ENCODE data around the gene HSP90AB1.

Gene HSP90AB1

DNA sequence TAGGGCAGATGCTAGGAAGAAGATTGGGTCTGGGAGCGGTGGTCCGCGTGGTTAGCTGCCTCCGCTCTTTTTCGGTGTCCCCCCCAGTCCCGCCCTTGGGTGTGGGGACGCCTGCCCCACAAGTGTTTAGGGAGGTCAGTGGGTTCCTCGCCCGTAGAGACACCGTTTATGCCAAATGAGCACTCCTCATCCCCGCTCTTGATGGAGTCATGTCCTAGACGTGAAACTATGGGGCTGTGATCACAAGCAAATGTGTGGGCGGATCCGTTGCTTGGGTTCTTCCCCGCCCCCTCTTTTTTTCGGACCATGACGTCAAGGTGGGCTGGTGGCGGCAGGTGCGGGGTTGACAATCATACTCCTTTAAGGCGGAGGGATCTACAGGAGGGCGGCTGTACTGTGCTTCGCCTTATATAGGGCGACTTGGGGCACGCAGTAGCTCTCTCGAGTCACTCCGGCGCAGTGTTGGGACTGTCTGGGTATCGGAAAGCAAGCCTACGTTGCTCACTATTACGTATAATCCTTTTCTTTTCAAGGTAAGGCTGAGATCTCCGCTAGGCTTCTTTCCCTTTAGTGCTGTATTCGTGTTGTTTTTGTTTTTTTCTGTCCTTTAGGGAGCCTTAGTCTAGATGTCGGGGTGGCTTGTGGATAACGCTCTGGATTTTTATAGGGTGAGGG is at the start of gene HSP90AB1:
TSS of gene HSP90AB1 (plus strand) at position 439 of the 675 bp plus-strand sequence. CDS start 1,529 bp downstream, outside the sequence.
- intact Hi-C loops (cut with DNase I) = loop anchor here (1.0 kb wide), 1 partner anchor 11 kb away; the partner anchor contains the start of gene SLC35B2
- DNase-seq = peak; percentile 91 to 99 (median 93)

DNA sequence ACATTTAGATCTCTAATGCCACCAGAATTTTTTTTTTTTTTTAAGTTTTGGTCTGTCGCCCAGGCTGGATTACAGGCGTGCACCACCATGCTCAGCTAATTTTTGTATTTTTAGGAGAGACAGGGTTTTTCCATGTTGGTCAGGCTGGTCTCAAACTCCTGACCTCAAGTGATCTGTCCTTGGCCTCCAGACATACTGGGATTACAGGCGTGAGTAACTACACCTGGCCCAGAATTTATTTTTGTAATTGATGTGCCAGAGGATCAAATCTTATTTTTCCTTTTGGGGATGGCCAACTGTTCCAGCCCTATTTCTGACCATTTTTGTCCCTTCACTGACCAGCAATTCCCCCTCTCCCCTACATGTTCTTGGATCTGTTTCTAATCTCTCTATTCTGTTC is 48.2 kb upstream of the HSP90AB1 start:
- intact Hi-C loops (cut with DNase I) = no loop called here

GRCh38 chr6:44199883-44200282 is 47.0 kb upstream of the HSP90AB1 start:
- DNase-seq = no peak
- intact Hi-C loops (cut with DNase I) = no loop called here

More for the DNA sequence above, 48.2 kb upstream of the HSP90AB1 start:
- DNase-seq = no peak

- DNase-seq = peak in 2 of 10 donors; percentile 35 to 41
- intact Hi-C loops (cut with DNase I) = no loop called here
These were observed 45.7 kb upstream of the HSP90AB1 start for GRCh38 chr6:44201200-44201599.

DNA sequence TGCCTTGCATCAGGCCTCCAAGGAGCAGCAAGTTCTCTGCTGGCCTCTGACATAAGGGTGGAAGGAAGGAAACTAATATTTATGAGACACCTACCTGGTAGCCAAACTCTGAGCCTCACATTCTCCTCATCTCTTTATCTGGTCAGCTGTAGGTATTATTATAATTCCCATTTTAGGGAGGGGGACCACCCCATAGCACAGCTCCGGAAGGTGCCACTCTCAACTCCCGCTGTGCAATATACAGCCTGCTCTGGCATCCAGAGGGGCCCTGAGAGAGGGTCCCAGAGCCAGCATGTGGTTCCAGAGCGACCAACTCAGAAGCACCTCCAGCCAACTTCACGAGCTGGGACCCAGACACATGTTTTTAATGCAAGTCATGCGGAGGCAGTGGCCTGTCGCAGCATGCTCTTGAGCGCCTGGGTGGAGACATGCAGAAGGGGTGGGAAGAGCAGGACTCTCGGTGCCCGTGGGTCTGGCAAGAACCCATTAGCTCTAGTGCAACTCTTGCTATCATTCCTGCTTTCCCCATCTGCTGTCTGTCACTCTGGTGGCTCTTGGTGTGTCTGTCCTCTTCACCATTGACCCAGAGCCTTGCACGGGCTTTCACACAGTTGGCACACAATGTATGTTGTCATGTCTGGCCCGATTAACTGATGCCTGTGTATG is 45.1 kb upstream of the HSP90AB1 start:
- intact Hi-C loops (cut with DNase I) = no loop called here
- DNase-seq = peak in 2 of 10 donors; percentile 9 to 26

DNA sequence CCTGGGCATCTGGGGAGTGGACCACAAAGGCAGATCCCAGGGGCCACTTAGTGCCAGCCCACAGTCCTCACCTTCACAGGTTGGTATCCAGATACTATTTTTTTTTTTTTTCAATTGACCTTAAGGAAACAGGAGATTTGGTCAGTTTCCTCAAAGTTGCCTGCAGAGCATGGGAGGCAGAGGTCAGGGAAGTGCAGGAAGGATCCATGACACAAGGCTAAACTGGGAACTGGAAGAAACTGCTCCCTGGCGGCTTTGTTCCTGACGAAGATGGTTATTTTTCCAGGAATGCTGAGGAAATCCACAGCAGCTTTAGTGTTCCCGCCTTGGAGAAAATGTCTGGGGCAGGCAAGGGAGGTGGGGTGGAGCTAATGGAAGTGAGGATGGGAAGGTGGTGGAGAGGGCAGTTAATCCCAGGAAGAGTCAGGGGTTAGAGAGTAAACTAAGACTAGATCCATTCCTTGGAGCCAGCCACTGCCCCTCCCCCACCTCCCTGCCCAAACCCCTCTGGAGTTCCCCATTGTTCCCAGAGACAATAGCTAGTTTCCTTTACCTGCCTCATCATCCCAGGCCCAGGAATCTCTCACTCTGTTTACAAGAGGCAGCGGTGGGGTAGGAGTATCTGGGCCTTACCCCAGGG is 44.4 kb upstream of the HSP90AB1 start:
- intact Hi-C loops (cut with DNase I) = no loop called here

DNA sequence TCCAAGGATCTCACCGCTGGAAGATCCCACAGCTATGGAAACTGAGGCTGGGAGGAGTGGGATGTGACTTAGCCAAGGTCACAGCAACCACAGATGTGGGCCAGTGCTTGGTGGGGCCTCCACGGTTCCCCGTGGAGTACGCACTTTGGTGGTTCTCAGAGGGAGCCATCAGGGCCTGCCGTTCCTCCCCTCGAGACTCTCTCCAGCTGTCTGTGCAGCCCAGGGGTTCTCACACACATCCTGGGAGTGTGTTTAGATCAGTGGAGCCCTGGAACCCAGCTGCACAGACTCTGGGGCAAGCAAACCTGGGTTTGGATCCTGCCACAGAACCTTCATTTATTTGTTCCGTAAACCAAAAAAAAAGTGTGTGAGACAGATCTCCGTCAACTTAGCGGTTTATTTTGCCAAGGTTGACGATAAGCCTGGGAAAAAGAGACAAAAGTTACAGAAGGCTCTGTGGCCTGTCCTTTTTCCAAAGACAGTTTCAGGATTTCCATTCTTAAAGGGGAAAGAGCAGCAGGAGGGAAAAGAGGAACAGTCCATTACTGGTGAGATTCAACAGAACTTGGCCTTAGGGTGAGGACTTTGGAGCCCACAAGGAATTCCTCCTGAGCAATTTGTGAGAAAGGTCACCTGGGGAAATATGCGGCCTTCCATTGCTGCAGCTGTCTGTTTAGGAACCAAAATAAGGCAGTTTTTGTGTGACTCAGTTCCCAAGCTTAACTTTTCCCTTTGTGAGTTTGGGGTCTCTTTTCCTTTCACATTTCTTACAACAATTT is 43.7 kb upstream of the HSP90AB1 start:
- intact Hi-C loops (cut with DNase I) = no loop called here
- peak in 1 of 10 donors; percentile 49 for DNase-seq

More for the DNA sequence above, 44.4 kb upstream of the HSP90AB1 start:
- DNase-seq = peak in 2 of 10 donors; percentile 14 to 25

DNA sequence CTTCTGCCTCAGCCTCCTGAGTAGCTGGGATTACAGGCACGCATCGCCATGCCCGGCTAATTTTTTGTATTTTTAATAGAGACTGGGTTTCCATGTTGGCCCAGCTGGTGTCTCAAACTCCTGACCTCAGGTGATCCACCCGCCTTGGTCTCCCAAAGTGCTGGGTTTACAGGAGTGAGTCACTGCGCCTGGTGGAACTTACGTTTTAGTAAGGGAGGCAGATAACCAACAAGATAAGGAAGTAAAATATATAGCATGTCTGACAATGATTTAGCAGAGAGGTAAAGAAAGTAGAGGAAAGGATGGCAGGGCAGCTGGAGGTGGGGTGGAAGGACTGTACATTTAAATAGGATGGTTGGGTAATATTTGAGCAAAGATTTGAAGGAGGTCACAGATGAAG is 42.9 kb upstream of the HSP90AB1 start:
- intact Hi-C loops (cut with DNase I) = no loop called here
- DNase-seq = peak in 1 of 10 donors; percentile 36

GRCh38 chr6:44207966-44208365 is 38.9 kb upstream of the HSP90AB1 start:
- DNase-seq = peak in 2 of 10 donors; percentile 18 to 19
- intact Hi-C loops (cut with DNase I) = no loop called here

DNA sequence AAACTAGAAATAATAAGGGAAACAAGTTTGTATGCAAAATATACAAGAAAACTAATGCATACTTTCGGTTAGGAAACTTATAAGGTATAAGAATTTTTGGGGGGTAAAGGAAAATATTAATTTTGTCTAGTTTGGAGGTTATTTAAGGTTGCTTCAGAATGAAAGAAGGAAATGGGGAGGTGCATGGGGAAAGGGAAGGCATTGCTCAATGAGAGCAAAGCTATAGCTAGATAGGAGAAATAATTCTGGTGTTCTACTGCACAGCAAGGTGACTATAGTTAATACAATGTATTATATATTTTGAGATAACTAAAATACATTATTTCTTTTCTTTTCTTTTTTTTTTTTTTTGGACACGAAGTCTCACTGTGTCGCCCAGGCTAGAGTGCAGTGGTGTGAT is 35.6 kb upstream of the HSP90AB1 start:
- DNase-seq = no peak
- intact Hi-C loops (cut with DNase I) = no loop called here

- peak in 1 of 10 donors; percentile 16 for DNase-seq
- intact Hi-C loops (cut with DNase I) = no loop called here
These were observed 32.6 kb upstream of the HSP90AB1 start for GRCh38 chr6:44214307-44214706.

GRCh38 chr6:44216677-44217331 is 30.1 kb upstream of the HSP90AB1 start, which contains the start of gene MYMX:
Gene MYMX (plus strand): TSS chr6:44216926. CDS start chr6:44217472, 546 bp downstream.
- intact Hi-C loops (cut with DNase I) = no loop called here
- DNase-seq = peak in 2 of 10 donors; percentile 45 to 64

GRCh38 chr6:44217332-44218143 is 29.4 kb upstream of the HSP90AB1 start:
- DNase-seq = peak in 4 of 10 donors; percentile 47 to 91 (median 83)
- intact Hi-C loops (cut with DNase I) = no loop called here

GRCh38 chr6:44219053-44219814 is 27.7 kb upstream of the HSP90AB1 start:
- DNase-seq = peak in 7 of 10 donors; percentile 34 to 94 (median 55)
- intact Hi-C loops (cut with DNase I) = no loop called here

DNA sequence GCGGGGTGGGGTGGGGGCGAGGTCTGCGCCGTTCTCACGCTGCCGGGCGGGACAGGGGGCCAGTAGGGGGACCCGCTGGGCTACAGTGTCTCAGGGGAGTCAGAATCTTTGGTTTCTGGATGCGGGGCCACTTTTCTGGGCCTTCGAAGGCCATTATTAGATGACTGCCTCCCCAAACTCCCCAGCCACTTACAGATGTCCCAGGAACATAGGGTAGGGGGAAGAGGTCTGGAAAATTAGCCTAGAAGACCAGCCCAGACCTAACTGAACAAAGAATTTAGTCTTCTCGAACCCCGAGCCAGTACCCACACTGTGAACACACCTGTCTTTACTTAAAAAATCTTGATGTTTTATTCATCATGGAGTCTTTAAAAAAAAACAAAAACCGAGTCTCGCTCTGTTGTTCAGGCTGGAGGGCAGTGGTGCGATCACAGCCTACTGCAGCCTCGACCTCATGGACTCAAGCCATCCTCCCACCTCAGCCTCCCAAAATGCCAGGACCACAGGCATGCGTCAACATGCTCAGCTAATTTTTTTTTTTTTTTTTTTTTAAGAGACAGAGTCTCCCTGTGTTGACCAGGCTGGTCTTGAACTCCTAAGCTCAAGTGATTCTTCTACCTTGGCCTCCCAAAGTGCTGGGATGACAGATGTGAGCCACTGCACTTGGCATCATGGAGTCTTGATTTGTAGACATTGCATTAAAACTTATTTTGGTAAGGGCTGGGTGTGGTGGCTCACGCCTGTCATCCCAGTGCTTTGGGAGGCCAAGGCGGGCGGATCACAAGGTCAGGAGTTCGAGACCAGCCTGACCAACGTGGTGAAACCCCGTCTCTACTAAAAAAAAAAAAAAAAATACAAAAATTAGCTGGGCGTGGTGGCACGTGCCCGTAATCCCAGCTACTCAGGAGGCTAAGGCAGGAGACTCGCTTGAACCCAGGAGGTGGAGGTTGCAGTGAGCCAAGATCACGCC is 26.8 kb upstream of the HSP90AB1 start:
- DNase-seq = peak in 2 of 10 donors; percentile 67 to 68
- intact Hi-C loops (cut with DNase I) = no loop called here

GRCh38 chr6:44220913-44221290 is 26.0 kb upstream of the HSP90AB1 start:
- peak in 2 of 10 donors; percentile 16 to 57 for DNase-seq
- intact Hi-C loops (cut with DNase I) = no loop called here

All from posterior cingulate gyrus (tissue), 11 donors.